T47D (cell line): Measurements from ENCODE around the gene SH3RF2.
A peak's percentile ranks its signal among the peaks of the same experiment; 100 is the strongest.
"Not testable (repeated sequence)": the region's sequence is repeated elsewhere in the genome, so short reads cannot be mapped to it uniquely, and the experiment has no call there.

Experiments used
- DNase-seq, 2 experiments: peaks; one replicate each; pipeline versions ENCODE4 v3.0.0 to v3.0.0-alpha.2; 2011 to 2012; ENCODE audit warnings: low read depth in 1 of 2, low spot score in 1 of 2
- JUND ChIP-seq: IDR thresholded peaks from 2 replicates; pipeline ENCODE4 v1.6.1; 2012; ENCODE audit warnings: low read depth
- in situ Hi-C: cut with HindIII; loops from 2 replicates; pipeline ENCODE4 v1.10.0; 2016; ENCODE audit warnings: low sequenced_read_pairs, low pct_unique_long_range_greater_than_20kb

The SH3RF2 gene

DNA sequence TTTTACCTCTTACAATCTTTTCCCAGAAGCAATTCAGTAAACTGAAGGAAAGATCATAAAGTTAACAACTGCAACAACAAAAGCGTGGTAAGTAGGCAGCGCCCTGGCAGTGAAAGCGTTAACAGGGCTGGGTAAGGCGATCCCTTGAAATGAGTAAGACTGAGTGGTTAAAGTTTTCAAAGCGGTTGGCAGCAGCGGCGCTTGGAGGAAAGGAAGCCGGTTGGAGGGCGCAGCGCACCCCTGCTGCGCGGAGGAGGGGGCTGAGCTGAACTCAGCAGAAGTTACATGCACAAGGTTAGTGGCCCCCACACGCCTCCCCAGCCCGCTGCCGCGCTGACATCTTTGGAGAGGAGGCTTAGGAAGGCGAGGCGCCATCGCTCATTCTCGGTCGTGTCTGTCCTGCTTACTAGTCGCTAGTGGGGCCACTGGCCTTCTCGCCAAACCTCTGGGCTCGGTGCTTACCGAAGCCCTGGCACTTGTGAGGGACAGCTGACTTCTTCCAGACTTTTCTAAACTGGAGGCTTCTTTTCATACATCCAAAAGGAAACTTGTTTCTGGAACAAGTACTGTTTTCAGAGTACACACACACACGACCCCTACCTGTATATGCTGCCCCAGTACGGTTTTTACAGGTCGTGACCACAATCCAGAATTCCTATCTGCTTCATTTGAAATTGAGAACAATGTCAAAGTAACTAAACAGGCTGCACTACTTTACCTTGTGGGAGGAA lies at the start of gene SH3RF2:
SH3RF2 (plus strand) TSS at position 178 of the 731 bp plus-strand sequence. CDS start 1,351 bp downstream, outside the sequence.
- 0 out of 2 replicates have a peak, but pooled peaks have one; percentile 36 for TF ChIP-seq JUND
- peak; percentile 73 to 85 for DNase-seq
- in situ Hi-C loops: no loop called here

DNA sequence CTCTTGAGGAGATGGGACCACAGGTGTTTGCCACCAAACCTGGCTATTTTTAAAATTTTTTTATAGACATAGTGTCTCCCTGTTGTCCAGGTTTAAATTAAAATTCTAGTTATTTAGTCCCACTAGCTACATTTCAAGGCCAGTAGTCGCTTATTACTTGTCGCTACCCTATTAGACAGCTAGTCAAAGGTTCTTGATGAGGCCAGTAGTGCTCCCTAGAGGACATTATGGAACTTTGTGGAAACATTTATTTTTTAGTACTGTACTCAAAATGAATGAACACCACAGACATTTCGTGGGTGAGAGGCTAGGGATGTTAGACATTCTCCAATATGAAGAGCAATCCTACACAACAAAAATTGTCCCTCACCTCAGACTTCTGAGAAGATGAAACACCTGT lies 49.2 kb upstream of the SH3RF2 start:
- in situ Hi-C loops: no loop called here
- TF ChIP-seq JUND: no peak
- no peak for DNase-seq

- no peak for TF ChIP-seq JUND
- peak; percentile 27 to 83 for DNase-seq
- in situ Hi-C loops: no loop called here
These were observed 48.3 kb upstream of the SH3RF2 start for GRCh38 chr5:145887976-145888574.

- in situ Hi-C loops: no loop called here
- TF ChIP-seq JUND: 0 out of 2 replicates have a peak, but pooled peaks have one; percentile 32
These were observed 46.8 kb upstream of the SH3RF2 start for GRCh38 chr5:145889611-145890010.

GRCh38 chr5:145891378-145891777 lies 45.0 kb upstream of the SH3RF2 start:
- DNase-seq, in situ Hi-C loops: not testable (repeated sequence)

More at GRCh38 chr5:145889611-145890010, 46.8 kb upstream of the SH3RF2 start:
- peak in 1 of 2 experiments; percentile 56 for DNase-seq

GRCh38 chr5:145898171-145898570 lies 38.2 kb upstream of the SH3RF2 start:
- TF ChIP-seq JUND: no peak
- no peak for DNase-seq
- in situ Hi-C loops: no loop called here

GRCh38 chr5:145902421-145902820 lies 34.0 kb upstream of the SH3RF2 start:
- peak in 1 of 2 experiments; percentile 66 for DNase-seq
- no peak for TF ChIP-seq JUND
- in situ Hi-C loops: no loop called here

- in situ Hi-C loops: no loop called here
- peak in 1 of 2 experiments; percentile 63 for DNase-seq
- no peak for TF ChIP-seq JUND
These were observed 33.3 kb upstream of the SH3RF2 start for GRCh38 chr5:145903113-145903512.

- no peak for DNase-seq
- no peak for TF ChIP-seq JUND
- in situ Hi-C loops: no loop called here
These were observed 32.5 kb upstream of the SH3RF2 start for GRCh38 chr5:145903867-145904266.

- no peak for TF ChIP-seq JUND
- DNase-seq: no peak
These were observed 31.6 kb upstream of the SH3RF2 start for GRCh38 chr5:145904743-145905142.

GRCh38 chr5:145906401-145906800 lies 30.0 kb upstream of the SH3RF2 start:
- in situ Hi-C loops: no loop called here
- no peak for DNase-seq
- TF ChIP-seq JUND: no peak

More at GRCh38 chr5:145904743-145905142, 31.6 kb upstream of the SH3RF2 start:
- in situ Hi-C loops: no loop called here

DNA sequence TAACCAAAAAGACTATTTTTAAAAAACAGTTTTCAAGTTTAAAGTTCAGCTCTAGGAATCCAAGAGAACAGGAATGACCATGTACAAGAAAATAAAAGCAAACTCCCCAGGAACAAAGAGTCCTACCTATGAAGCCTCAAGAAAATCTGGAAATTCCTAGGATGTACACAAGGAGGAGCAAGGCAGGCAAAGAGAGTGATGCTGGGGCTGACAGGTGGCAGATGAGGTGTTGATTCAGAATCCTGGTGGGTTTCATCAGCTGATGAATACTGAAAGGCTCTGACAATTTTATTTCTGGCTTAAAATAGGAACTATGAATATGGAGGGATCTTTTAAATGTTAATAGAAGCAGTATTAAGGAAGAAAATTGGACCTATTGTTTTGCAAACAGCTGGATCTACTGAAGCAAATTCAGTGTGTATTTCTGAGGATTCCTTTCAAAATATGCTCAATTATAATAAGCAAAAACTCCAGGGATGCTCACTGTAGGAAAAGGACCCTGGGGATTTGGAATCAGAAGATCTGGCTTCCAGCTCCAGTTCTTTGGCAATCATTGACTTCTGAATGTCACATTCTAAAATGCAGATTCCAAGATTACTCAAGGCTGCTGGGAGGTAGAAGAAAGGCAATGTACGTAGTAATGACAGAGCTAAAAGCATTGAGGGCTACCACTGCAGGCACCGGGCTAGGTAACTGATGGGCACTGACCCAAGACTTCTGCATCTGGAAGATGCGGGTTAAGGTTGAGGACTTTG lies 28.0 kb upstream of the SH3RF2 start:
- peak in 1 of 2 experiments; percentile 68 for DNase-seq
- no peak for TF ChIP-seq JUND
- in situ Hi-C loops: no loop called here

DNA sequence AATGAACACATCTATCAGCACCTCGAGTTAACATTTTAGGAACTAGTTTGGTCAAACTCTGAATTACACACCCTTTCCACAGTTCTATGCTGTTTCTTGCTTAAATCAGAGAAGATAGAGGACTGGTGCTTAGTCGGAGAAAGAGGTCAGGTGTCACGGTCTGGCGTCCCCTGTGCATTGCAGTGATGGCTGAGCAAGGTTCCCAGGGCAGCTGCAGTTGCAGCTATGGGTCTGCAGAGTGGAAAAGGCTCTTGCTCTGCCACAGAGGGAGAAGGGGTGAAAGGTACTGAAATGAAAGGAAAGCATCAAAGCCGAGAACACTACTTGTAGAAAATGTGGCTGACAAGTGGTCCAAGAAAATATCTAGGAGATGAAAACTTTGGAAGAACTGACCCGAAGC lies 25.2 kb upstream of the SH3RF2 start:
- DNase-seq: no peak
- no peak for TF ChIP-seq JUND
- in situ Hi-C loops: no loop called here
